ENCODE data around the gene KLHDC8A.
A peak's percentile ranks its signal among the peaks of the same experiment; 100 is the strongest.

Gene KLHDC8A

GRCh38 chr1:205354259-205355074 lies 2.3 kb downstream of the KLHDC8A start:
- TF ChIP-seq CTCF (IDR thresholded peaks at IDR 0.05; ENCODE audit: poor library complexity, severe bottlenecking): peak; percentile 93
- Histone ChIP-seq H3K9me3 (ENCODE audit: severe bottlenecking) (no peaks in the 10 kb centered on the region), H3K4me3 (ENCODE audit: severe bottlenecking) (no peak overlapping the region), H3K4me1 (ENCODE audit: insufficient read depth, poor library complexity, severe bottlenecking) (no peaks in the 10 kb centered on the region), H3K27ac (ENCODE audit: poor library complexity, severe bottlenecking) (no peak overlapping the region), H3K27me3 (ENCODE audit: insufficient read depth, poor library complexity, severe bottlenecking) (no peaks in the 10 kb centered on the region), H3K36me3 (ENCODE audit: low read depth) (no peaks in the 10 kb centered on the region)
- DNase-seq (ENCODE audit: low spot score): no peak
- peak; percentile 48; the same call in 1 of the 3 replicates for ATAC-seq (ENCODE audit: low read depth)

- H3K4me3 ChIP-seq (ENCODE audit: severe bottlenecking): no peak overlapping the region
- ATAC-seq (ENCODE audit: low read depth) (no peak), DNase-seq (ENCODE audit: low spot score) (no peak)
- no peak for TF ChIP-seq CTCF (IDR thresholded peaks at IDR 0.05; ENCODE audit: poor library complexity, severe bottlenecking)
- H3K27me3 ChIP-seq (ENCODE audit: insufficient read depth, poor library complexity, severe bottlenecking): no peaks in the 10 kb centered on the region
- H3K36me3 ChIP-seq (ENCODE audit: low read depth): no peaks in the 10 kb centered on the region
- no peaks in the 10 kb centered on the region for H3K9me3 ChIP-seq (ENCODE audit: severe bottlenecking)
- no peaks in the 10 kb centered on the region for H3K4me1 ChIP-seq (ENCODE audit: insufficient read depth, poor library complexity, severe bottlenecking)
- H3K27ac ChIP-seq (ENCODE audit: poor library complexity, severe bottlenecking): no peak overlapping the region
These were observed 3.1 kb downstream of the KLHDC8A start for GRCh38 chr1:205353612-205354011.

- H3K9me3 ChIP-seq (ENCODE audit: severe bottlenecking): no peaks in the 10 kb centered on the region
- DNase-seq (ENCODE audit: low spot score): no peak
- H3K27me3 ChIP-seq (ENCODE audit: insufficient read depth, poor library complexity, severe bottlenecking): no peaks in the 10 kb centered on the region
- H3K36me3 ChIP-seq (ENCODE audit: low read depth): no peaks in the 10 kb centered on the region
- no peak for TF ChIP-seq CTCF (IDR thresholded peaks at IDR 0.05; ENCODE audit: poor library complexity, severe bottlenecking)
- no peaks in the 10 kb centered on the region for H3K4me1 ChIP-seq (ENCODE audit: insufficient read depth, poor library complexity, severe bottlenecking)
- no peak overlapping the region for H3K27ac ChIP-seq (ENCODE audit: poor library complexity, severe bottlenecking)
- no peak for ATAC-seq (ENCODE audit: low read depth)
- no peak overlapping the region for H3K4me3 ChIP-seq (ENCODE audit: severe bottlenecking)
These were observed 3.5 kb downstream of the KLHDC8A start for GRCh38 chr1:205353191-205353590.

GRCh38 chr1:205351984-205352713 lies 4.6 kb downstream of the KLHDC8A start:
- H3K4me1 ChIP-seq (ENCODE audit: insufficient read depth, poor library complexity, severe bottlenecking): no peaks in the 10 kb centered on the region
- peak; percentile 26 for TF ChIP-seq CTCF (IDR thresholded peaks at IDR 0.05; ENCODE audit: poor library complexity, severe bottlenecking)
- H3K9me3 ChIP-seq (ENCODE audit: severe bottlenecking): no peaks in the 10 kb centered on the region
- no peak overlapping the region for H3K4me3 ChIP-seq (ENCODE audit: severe bottlenecking)
- H3K27me3 ChIP-seq (ENCODE audit: insufficient read depth, poor library complexity, severe bottlenecking): no peaks in the 10 kb centered on the region
- no peak overlapping the region for H3K27ac ChIP-seq (ENCODE audit: poor library complexity, severe bottlenecking)
- ATAC-seq (ENCODE audit: low read depth) (peak; percentile 75), DNase-seq (ENCODE audit: low spot score) (no peak)
- no peaks in the 10 kb centered on the region for H3K36me3 ChIP-seq (ENCODE audit: low read depth)
